ENCODE measurements around the gene FAM3C. TPM values are rescaled to one million over a fixed set of nuclear protein-coding genes. Genes with fewer than 3 reads are reported as not detected.

FAM3C gene
- total and polyA plus RNA-seq, 2 of the 8 experiments (the other 6 are each of a cell fraction or from before 2014, with no cell fraction given) = 27.0 to 77.7 TPM

DNA sequence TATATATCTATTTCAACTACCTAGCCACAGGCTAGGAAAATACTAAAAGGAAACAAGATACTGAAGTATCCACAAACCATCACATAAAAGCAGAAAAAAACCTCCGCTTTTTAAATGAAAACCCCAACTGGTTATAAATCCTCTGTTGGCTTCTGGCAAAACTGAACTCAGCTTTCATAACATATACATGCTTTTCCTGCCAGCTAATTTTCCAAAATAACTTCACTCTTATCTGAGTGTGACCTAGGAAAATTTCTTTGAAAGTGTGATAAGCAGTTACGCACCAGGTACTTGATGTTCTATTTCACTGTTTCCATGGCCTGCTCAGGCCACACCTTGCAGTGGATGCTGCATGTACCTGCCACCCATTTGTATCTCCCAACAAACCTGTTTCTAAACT lies 11.8 kb downstream of the FAM3C start:
- Histone ChIP-seq H4K20me1 (replicated peaks in 1 of 2; ENCODE audit: control insufficient read depth in 1 of 2, insufficient read depth in 2 of 2, low read length in 2 of 2) (peaks cover 3 to 8% of the 10 kb centered on the region in 2 experiments), H3K56ac (replicated peaks; ENCODE audit: insufficient read length, low read depth, low read length) (no peak overlapping the region), H4K91ac (replicated peaks; ENCODE audit: insufficient read length, low read length) (no peak overlapping the region), H2BK120ac (replicated peaks; ENCODE audit: low read depth, low read length) (no peak overlapping the region), H2BK12ac (ENCODE audit: low read depth, low read length) (no peak overlapping the region), H3K18ac (ENCODE audit: extremely low read depth, low read length) (no peak overlapping the region), H3K23me2 (ENCODE audit: low read depth, low read length) (no peaks in the 10 kb centered on the region), H2AK5ac (ENCODE audit: low read depth, low read length) (no peak overlapping the region), H4K8ac (ENCODE audit: extremely low read depth, insufficient read depth, low read length) (no peak overlapping the region), H3K79me2 (ENCODE audit: control insufficient read depth in 1 of 2, insufficient read depth in 2 of 2, low read length in 2 of 2) (peaks cover 0 to 81% of the 10 kb centered on the region in 2 experiments; a peak in 3 of 4 replicates), H3K4me1 (replicated peaks in 1 of 4; ENCODE audit: control insufficient read depth in 3 of 4, insufficient read depth in 4 of 4, low read length in 3 of 4) (no peaks in the 10 kb centered on the region), H3K4me2 (ENCODE audit: insufficient read depth in 1 of 2, low read depth in 2 of 2, low read length in 2 of 2) (no peak overlapping the region), H3K4ac (replicated peaks; ENCODE audit: insufficient read length, low read depth, low read length) (no peak overlapping the region), H3K27me3 (replicated peaks in 1 of 4; ENCODE audit: control insufficient read depth in 3 of 4, extremely low read depth in 1 of 4, insufficient read depth in 3 of 4, low read length in 3 of 4) (no peaks in the 10 kb centered on the region), H3K14ac (ENCODE audit: insufficient read length) (no peak overlapping the region), H2AFZ (ENCODE audit: low read length) (no peak overlapping the region), H2BK20ac (ENCODE audit: low read length) (no peak overlapping the region), H2BK5ac (ENCODE audit: low read depth, low read length) (no peak overlapping the region), H3K9me3 (ENCODE audit: insufficient read depth in 2 of 2, low read depth in 1 of 2, low read length in 1 of 2) (no peaks in the 10 kb centered on the region), H3K4me3 (ENCODE audit: extremely low read depth in 1 of 4, insufficient read depth in 2 of 4, low read depth in 3 of 4, low read length in 4 of 4) (no peak overlapping the region), H3K36me3 (ENCODE audit: control insufficient read depth in 2 of 4, insufficient read depth in 4 of 4, low read length in 3 of 4) (peaks cover 0 to 9% (median 0%) of the 10 kb centered on the region in 4 experiments; a peak in 5 of 8 replicates), H4K5ac (ENCODE audit: insufficient read length, low read depth, low read length) (no peak overlapping the region), H2BK15ac (ENCODE audit: low read length) (no peak overlapping the region), H3K79me1 (ENCODE audit: low read depth, low read length) (no peaks in the 10 kb centered on the region; the same call in 1 of the 2 replicates), H3K23ac (ENCODE audit: insufficient read length) (no peak overlapping the region), H3K9ac (replicated peaks in 1 of 4; ENCODE audit: extremely low read depth in 1 of 4, low read depth in 3 of 4, low read length in 3 of 4) (no peak overlapping the region), H3K27ac (ENCODE audit: low read depth, low read length) (no peak overlapping the region)
- WGBS, 2 experiments (ENCODE audit: extremely low coverage in 1 of 2, insufficient coverage in 1 of 2, insufficient read length in 1 of 2, insufficient replicate concordance in 2 of 2, low coverage in 1 of 2, low lambda C conversion rate in 2 of 2, missing lambda C conversion rate in 1 of 2) = 88% methylated on average over 2 of the region's 2 CpGs; no CpG with 5 or more reads in 1 of the 2 experiments
- FAIRE-seq (no peak), DNase-seq (ENCODE audit: low read depth in 1 of 2, low spot score in 2 of 2) (no peak)
- CTCF ChIA-PET (ENCODE audit: partially characterized antibody) = interaction anchor here (0.7 to 2.4 kb wide), 4 partner anchors 9 to 19 kb away, joined by 3 to 14 read pairs (median 4); partner anchors contain the start of gene FAM3C
- POLR2A ChIA-PET (ENCODE audit: partially characterized antibody) = interaction anchor here (1.6 to 5.9 kb wide), 2 partner anchors 9 to 12 kb away, joined by 4 to 30 read pairs; partner anchors contain the start of gene FAM3C
- TF ChIP-seq CBX8 (IDR thresholded peaks at IDR 0.05; ENCODE audit: borderline replicate concordance, low read depth, low read length) = no peak
- no peak for TF ChIP-seq SIN3A (conservative IDR thresholded peaks at IDR 0.05 in 1 of 2, IDR thresholded peaks at IDR 0.05 in 1 of 2; ENCODE audit: low read depth in 1 of 2, low read length in 2 of 2)
- TF ChIP-seq TAF7 (optimal IDR thresholded peaks at IDR 0.05; ENCODE audit: borderline replicate concordance, low read depth, low read length) = no peak
- TF ChIP-seq TEAD4 (IDR thresholded peaks at IDR 0.05; ENCODE audit: low read depth, low read length) = no peak
- TF ChIP-seq HDAC6 (IDR thresholded peaks at IDR 0.05; ENCODE audit: low read depth, low read length) = no peak
- no peak for TF ChIP-seq GTF2F1 (IDR thresholded peaks at IDR 0.05; ENCODE audit: borderline replicate concordance, low read depth, low read length)
